ENCODE results near the gene PHLDA2. TPM values are rescaled to one million over a fixed set of nuclear protein-coding genes. Genes with fewer than 3 reads are reported as not detected.

Gene PHLDA2
- total and polyA plus RNA-seq, 4 experiments from 2014 or later: 0.58 to 1.9 (median 1.1) TPM

DNA sequence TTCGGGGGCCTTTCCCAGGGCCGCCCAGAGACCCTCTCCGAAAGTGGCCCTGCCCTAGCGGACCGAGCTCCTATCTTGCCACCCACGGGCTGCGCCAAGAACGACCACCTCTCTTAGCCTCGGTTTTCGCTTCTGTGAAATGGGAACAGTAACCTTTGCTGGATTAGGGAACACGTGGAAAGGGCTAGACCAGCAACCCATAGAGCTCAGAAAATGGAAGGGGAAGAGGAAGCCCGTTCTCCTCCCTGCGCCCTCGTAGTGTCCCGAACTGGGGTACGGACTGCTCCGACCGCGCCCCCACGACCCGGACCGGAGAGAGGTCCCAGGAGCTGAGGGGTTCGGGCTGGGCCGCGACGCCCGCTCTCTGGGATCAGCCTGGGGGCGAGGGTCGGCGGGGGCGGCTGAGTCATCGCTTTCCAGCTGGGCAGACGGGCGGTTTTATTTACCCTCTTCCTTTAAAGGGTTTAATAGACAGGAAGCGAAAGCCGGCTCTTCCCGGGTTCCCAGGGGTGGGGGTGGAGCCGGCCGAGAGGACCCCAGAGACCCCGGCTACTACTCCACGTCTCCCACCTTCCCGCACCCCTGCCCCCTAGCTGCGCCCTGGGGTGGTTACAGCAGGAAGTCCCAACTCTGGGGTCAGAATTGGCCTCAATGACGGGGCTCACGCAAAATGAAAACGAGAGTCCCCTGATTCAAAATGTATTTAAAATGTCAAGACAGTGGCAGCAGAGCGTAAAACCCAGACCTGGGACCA lies 907 bp upstream of the PHLDA2 start:
- H3K27ac Mint-ChIP-seq: peak overlapping the region; percentile 59 to 94 (median 87)
- H3K36me3 Mint-ChIP-seq: no peaks in the 10 kb centered on the region
- H3K9me3 Mint-ChIP-seq: peaks cover 0 to 5% (median 0%) of the 10 kb centered on the region in 8 donors
- POLR2A ChIA-PET (ENCODE audit: partially characterized antibody): interaction anchor here (0.7 to 2.3 kb wide), 17 partner anchors 10 to 397 kb away, joined by 3 to 21 read pairs (median 5); partner anchors contain the start of gene NAP1L4
- Histone ChIP-seq H3K4me1 (ENCODE audit: insufficient read depth, low read length) (peaks cover 40% of the 10 kb centered on the region), H3K36me3 (ENCODE audit: insufficient read depth, low read length) (no peaks in the 10 kb centered on the region), H3K9me3 (ENCODE audit: control insufficient read depth in 1 of 2, low read length in 2 of 2) (no peaks in the 10 kb centered on the region), H3K27ac (ENCODE audit: low read depth, low read length) (peak overlapping the region; percentile 30), H3K4me3 (ENCODE audit: low read length in 2 of 2) (peak overlapping the region; percentile 54 to 59), H3K27me3 (ENCODE audit: insufficient read depth, low read length) (no peaks in the 10 kb centered on the region)
- DNase-seq: peak in 1 of 5 donors; percentile 26
- CTCF ChIA-PET (ENCODE audit: partially characterized antibody): interaction anchor here (0.6 to 3.1 kb wide), 20 partner anchors 10 to 504 kb away, joined by 3 to 30 read pairs (median 4); a partner anchor contains a TSS
- peaks cover 3 to 4% of the 10 kb centered on the region in 2 donors for H3K27me3 Mint-ChIP-seq
- peak overlapping the region; percentile 79 to 89 (median 84) for H3K4me3 Mint-ChIP-seq
- intact Hi-C loops (cut with micrococcal nuclease): loop anchor here (1.0 kb wide), 2 partner anchors 38 to 397 kb away; no protein-coding TSS in a partner anchor
- peaks cover 12 to 44% (median 17%) of the 10 kb centered on the region in 4 donors for H3K4me1 Mint-ChIP-seq

- Histone ChIP-seq H3K4me3 (ENCODE audit: low read length in 2 of 2) (peak overlapping the region; percentile 54 to 59), H3K36me3 (ENCODE audit: insufficient read depth, low read length) (no peaks in the 10 kb centered on the region), H3K27ac (ENCODE audit: low read depth, low read length) (peak overlapping the region; percentile 30), H3K4me1 (ENCODE audit: insufficient read depth, low read length) (peaks cover 40% of the 10 kb centered on the region), H3K9me3 (ENCODE audit: control insufficient read depth in 1 of 2, low read length in 2 of 2) (no peaks in the 10 kb centered on the region), H3K27me3 (ENCODE audit: insufficient read depth, low read length) (no peaks in the 10 kb centered on the region)
- CTCF ChIA-PET (ENCODE audit: partially characterized antibody): interaction anchor here (0.6 to 3.1 kb wide), 18 partner anchors 9 to 504 kb away, joined by 3 to 30 read pairs (median 4); a partner anchor contains a TSS
- Mint-ChIP-seq H3K4me3 (peak overlapping the region; percentile 79 to 89 (median 84)), H3K36me3 (no peaks in the 10 kb centered on the region), H3K4me1 (peaks cover 12 to 44% (median 17%) of the 10 kb centered on the region in 4 donors), H3K27me3 (peaks cover 3 to 4% of the 10 kb centered on the region in 2 donors), H3K27ac (peak overlapping the region in 4 of 7 donors; percentile 37 to 94 (median 84)), H3K9me3 (peaks cover 0 to 4% (median 0%) of the 10 kb centered on the region in 8 donors)
- intact Hi-C loops (cut with micrococcal nuclease): no loop called here
- peak in 2 of 5 donors; percentile 19 to 59 for DNase-seq
- POLR2A ChIA-PET (ENCODE audit: partially characterized antibody): interaction anchor here (0.7 to 2.3 kb wide), 18 partner anchors 9 to 396 kb away, joined by 3 to 21 read pairs (median 6); partner anchors contain the start of gene NAP1L4
These were observed 320 bp upstream of the PHLDA2 start for GRCh38 chr11:2929531-2929949.

GRCh38 chr11:2927851-2928604 lies 1.2 kb downstream of the PHLDA2 start:
- Mint-ChIP-seq H3K4me3 (peak overlapping the region; percentile 55 to 89 (median 80)), H3K4me1 (peaks cover 10 to 34% (median 17%) of the 10 kb centered on the region in 4 donors), H3K27me3 (peaks cover 3 to 4% of the 10 kb centered on the region in 2 donors), H3K27ac (peak overlapping the region; percentile 19 to 88 (median 66)), H3K9me3 (peaks cover 0 to 4% (median 0%) of the 10 kb centered on the region in 8 donors), H3K36me3 (no peaks in the 10 kb centered on the region)
- H3K4me1 ChIP-seq (ENCODE audit: insufficient read depth, low read length): peaks cover 33% of the 10 kb centered on the region
- H3K9me3 ChIP-seq (ENCODE audit: control insufficient read depth in 1 of 2, low read length in 2 of 2): no peaks in the 10 kb centered on the region
- DNase-seq: peak in 1 of 5 donors; percentile 16
- peak overlapping the region in 1 of 2 donors; percentile 60 for H3K4me3 ChIP-seq (ENCODE audit: low read length in 2 of 2)
- CTCF ChIA-PET (ENCODE audit: partially characterized antibody): interaction anchor here (2.3 to 3.1 kb wide), 3 partner anchors 40 to 396 kb away, joined by 9 to 30 read pairs (median 18); no protein-coding TSS in a partner anchor
- H3K27ac ChIP-seq (ENCODE audit: low read depth, low read length): no peak overlapping the region
- H3K36me3 ChIP-seq (ENCODE audit: insufficient read depth, low read length): no peaks in the 10 kb centered on the region
- intact Hi-C loops (cut with micrococcal nuclease): no loop called here
- no peaks in the 10 kb centered on the region for H3K27me3 ChIP-seq (ENCODE audit: insufficient read depth, low read length)
- POLR2A ChIA-PET (ENCODE audit: partially characterized antibody): interaction anchor here (0.6 to 2.3 kb wide), 9 partner anchors 25 to 550 kb away, joined by 3 to 21 read pairs (median 6); a partner anchor contains a TSS

DNA sequence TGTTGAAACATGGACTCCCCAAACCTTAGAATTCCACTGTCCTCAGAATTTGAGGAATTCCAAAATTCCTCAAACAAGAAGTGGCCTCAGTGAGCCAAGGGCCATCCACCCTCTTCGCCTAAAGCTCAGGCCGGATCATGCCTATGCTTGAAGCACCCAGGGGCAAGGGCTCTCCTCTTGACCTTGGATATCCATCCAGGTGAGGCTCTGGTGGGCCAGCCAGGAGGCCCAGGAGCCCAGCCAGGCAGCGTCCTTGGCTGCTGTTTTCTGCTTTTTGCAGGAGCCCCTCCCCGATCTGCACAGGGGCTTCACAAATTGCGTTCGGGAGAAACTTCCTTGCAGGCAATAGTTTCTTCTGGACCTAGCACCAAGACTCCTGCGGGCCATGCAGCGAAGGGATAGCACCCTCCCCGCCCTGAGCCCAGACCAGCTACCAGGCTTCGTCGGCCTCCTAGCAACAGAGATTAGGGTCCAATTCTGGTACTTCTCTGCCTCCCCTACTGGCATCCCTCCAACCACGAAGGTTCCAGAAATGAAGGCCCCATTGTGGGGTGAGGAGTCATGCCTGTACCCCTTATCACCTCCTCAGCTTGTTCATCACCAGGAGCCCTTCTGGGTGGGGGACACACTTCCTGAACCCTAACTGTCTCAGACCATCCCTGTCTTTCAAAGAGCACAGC lies 2.0 kb downstream of the PHLDA2 start:
- no peak for DNase-seq
- POLR2A ChIA-PET (ENCODE audit: partially characterized antibody): no interaction called here
- Mint-ChIP-seq H3K27me3 (peaks cover 3 to 4% of the 10 kb centered on the region in 2 donors), H3K4me3 (peak overlapping the region; percentile 49 to 83 (median 78)), H3K36me3 (no peaks in the 10 kb centered on the region), H3K4me1 (peaks cover 10 to 29% (median 17%) of the 10 kb centered on the region in 4 donors), H3K9me3 (peaks cover 0 to 4% (median 0%) of the 10 kb centered on the region in 8 donors), H3K27ac (peak overlapping the region in 1 of 7 donors; percentile 37)
- Histone ChIP-seq H3K4me1 (ENCODE audit: insufficient read depth, low read length) (peaks cover 25% of the 10 kb centered on the region), H3K36me3 (ENCODE audit: insufficient read depth, low read length) (no peaks in the 10 kb centered on the region), H3K9me3 (ENCODE audit: control insufficient read depth in 1 of 2, low read length in 2 of 2) (no peaks in the 10 kb centered on the region), H3K4me3 (ENCODE audit: low read length in 2 of 2) (no peak overlapping the region), H3K27me3 (ENCODE audit: insufficient read depth, low read length) (no peaks in the 10 kb centered on the region), H3K27ac (ENCODE audit: low read depth, low read length) (no peak overlapping the region)
- CTCF ChIA-PET (ENCODE audit: partially characterized antibody): interaction anchor here (1.0 kb wide), 1 partner anchor 35 kb away, joined by 3 read pairs; no protein-coding TSS in a partner anchor
- intact Hi-C loops (cut with micrococcal nuclease): no loop called here

GRCh38 chr11:2926611-2927051 lies 2.6 kb downstream of the PHLDA2 start:
- Mint-ChIP-seq H3K27ac (no peak overlapping the region), H3K4me3 (no peak overlapping the region)

DNA sequence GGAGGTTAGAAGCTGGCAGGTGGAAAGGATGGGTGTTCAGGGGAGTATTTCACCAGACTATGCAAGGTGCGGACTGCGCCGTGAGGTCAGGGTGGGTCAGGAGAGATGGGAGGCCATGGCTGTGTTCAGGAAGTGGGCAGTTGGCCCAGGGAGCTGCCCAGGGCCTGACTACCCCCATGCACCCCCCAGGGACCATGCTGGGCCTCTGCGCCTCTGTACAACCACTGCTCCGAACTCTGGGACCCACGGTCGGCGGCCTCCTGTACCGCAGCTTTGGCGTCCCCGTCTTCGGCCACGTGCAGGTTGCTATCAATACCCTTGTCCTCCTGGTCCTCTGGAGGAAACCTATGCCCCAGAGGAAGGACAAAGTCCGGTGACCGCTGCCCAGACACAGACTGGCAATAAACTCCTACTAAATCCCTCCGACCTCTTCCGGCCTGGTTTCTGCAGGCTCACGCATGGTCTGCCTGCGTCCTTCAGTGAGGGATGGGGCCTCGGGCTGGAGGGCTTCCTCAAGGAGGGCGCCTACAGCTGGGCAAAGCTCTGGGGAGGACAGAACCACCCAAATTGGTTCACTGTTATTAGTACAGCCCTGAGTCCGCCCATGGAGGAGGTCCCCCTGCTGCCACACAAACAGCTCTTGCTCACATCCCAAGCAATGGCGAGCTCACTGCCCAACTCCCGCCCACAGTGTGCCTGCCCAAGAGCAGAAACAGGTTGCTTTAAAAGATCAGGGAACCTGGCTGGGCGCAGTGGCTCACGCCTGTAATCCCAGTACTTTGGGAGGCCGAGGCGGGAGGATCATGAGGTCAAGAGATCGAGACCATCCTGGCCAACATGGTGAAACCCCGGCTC lies 4.2 kb downstream of the PHLDA2 start:
- H3K27me3 Mint-ChIP-seq: peaks cover 2 to 4% of the 10 kb centered on the region in 2 donors
- H3K4me1 Mint-ChIP-seq: peaks cover 8 to 22% (median 13%) of the 10 kb centered on the region in 4 donors
- DNase-seq: no peak
- H3K36me3 Mint-ChIP-seq: no peaks in the 10 kb centered on the region
- Histone ChIP-seq H3K9me3 (ENCODE audit: control insufficient read depth in 1 of 2, low read length in 2 of 2) (no peaks in the 10 kb centered on the region), H3K4me3 (ENCODE audit: low read length in 2 of 2) (no peak overlapping the region), H3K27ac (ENCODE audit: low read depth, low read length) (no peak overlapping the region), H3K4me1 (ENCODE audit: insufficient read depth, low read length) (peaks cover 19% of the 10 kb centered on the region), H3K27me3 (ENCODE audit: insufficient read depth, low read length) (no peaks in the 10 kb centered on the region), H3K36me3 (ENCODE audit: insufficient read depth, low read length) (no peaks in the 10 kb centered on the region)
- intact Hi-C loops (cut with micrococcal nuclease): no loop called here
- CTCF ChIA-PET (ENCODE audit: partially characterized antibody): no interaction called here
- peaks cover 0 to 4% (median 0%) of the 10 kb centered on the region in 8 donors for H3K9me3 Mint-ChIP-seq
- POLR2A ChIA-PET (ENCODE audit: partially characterized antibody): no interaction called here
- H3K27ac Mint-ChIP-seq: no peak overlapping the region
- H3K4me3 Mint-ChIP-seq: no peak overlapping the region

More at GRCh38 chr11:2926611-2927051, 2.6 kb downstream of the PHLDA2 start:
- H3K36me3 Mint-ChIP-seq: no peaks in the 10 kb centered on the region
- no peaks in the 10 kb centered on the region for H3K9me3 ChIP-seq (ENCODE audit: control insufficient read depth in 1 of 2, low read length in 2 of 2)
- CTCF ChIA-PET (ENCODE audit: partially characterized antibody): interaction anchor here (1.0 kb wide), 1 partner anchor 34 kb away, joined by 3 read pairs; no protein-coding TSS in a partner anchor
- H3K4me1 Mint-ChIP-seq: peaks cover 10 to 29% (median 17%) of the 10 kb centered on the region in 4 donors
- peaks cover 3 to 4% of the 10 kb centered on the region in 2 donors for H3K27me3 Mint-ChIP-seq
- no peaks in the 10 kb centered on the region for H3K27me3 ChIP-seq (ENCODE audit: insufficient read depth, low read length)
- POLR2A ChIA-PET (ENCODE audit: partially characterized antibody): no interaction called here
- no peak overlapping the region for H3K4me3 ChIP-seq (ENCODE audit: low read length in 2 of 2)
- H3K9me3 Mint-ChIP-seq: peaks cover 0 to 4% (median 0%) of the 10 kb centered on the region in 8 donors
- intact Hi-C loops (cut with micrococcal nuclease): no loop called here
- no peaks in the 10 kb centered on the region for H3K36me3 ChIP-seq (ENCODE audit: insufficient read depth, low read length)
- no peak overlapping the region for H3K27ac ChIP-seq (ENCODE audit: low read depth, low read length)
- peaks cover 25% of the 10 kb centered on the region for H3K4me1 ChIP-seq (ENCODE audit: insufficient read depth, low read length)
- no peak for DNase-seq
